PC-3 (cell line): ENCODE measurements around the gene DPAGT1. TPM values are rescaled to one million over a fixed set of nuclear protein-coding genes. Genes with fewer than 3 reads are reported as not detected.

ENCODE experiments used
- ATAC-seq: fragments of 200-7000 bp; cut with Tn5 transposase; 2 replicates; pipeline ENCODE4 v1.9.1; 2020; ENCODE audit warnings: mild to moderate bottlenecking, moderate library complexity
- BruUV-seq: library from RNA; stranded (reverse); fragments of 400-500 nt; replicated peaks from 2 replicates; lab custom pipeline; 2021; lab: Mats Ljungman, UMichigan
- CTCF ChIA-PET: fragments of 300-600 bp; sonication (Branson Sonifier 250); formaldehyde crosslinking; loops from one replicate; lab custom pipeline; 2022; ENCODE audit warnings: antibody characterized with exemption; lab: Charles Lee
- POLR2A ChIA-PET: fragments of 300-600 bp; sonication (Branson Sonifier 250); formaldehyde crosslinking; loops from one replicate; lab custom pipeline; 2022; ENCODE audit warnings: antibody characterized with exemption; ENCODE audit not compliant: unreplicated experiment; lab: Charles Lee
- DNase-seq: peaks from one replicate; pipeline ENCODE4 v3.0.0-alpha.2; 2015
- H2AFZ ChIP-seq: fragments of 300-600 bp; sonication (generic); 2 replicates; pipeline ENCODE4 v1.6.0; 2016; ENCODE audit warnings: antibody characterized with exemption, low read length
- H3F3A ChIP-seq: fragments of 300-600 bp; sonication (generic); one replicate; pipeline ENCODE4 v1.6.0; 2017; ENCODE audit warnings: antibody characterized with exemption, low read length, control low read depth, mild to moderate bottlenecking; ENCODE audit not compliant: unreplicated experiment
- H3K27ac ChIP-seq: fragments of 300-600 bp; sonication (generic); 2 replicates; pipeline ENCODE4 v1.5.1; 2016; ENCODE audit warnings: mild to moderate bottlenecking, low read length
- H3K27me3 ChIP-seq: fragments of 300-600 bp; sonication (generic); 2 replicates; pipeline ENCODE4 v1.6.1; 2016; ENCODE audit warnings: low read length, mixed read lengths
- H3K36me3 ChIP-seq: fragments of 300-600 bp; sonication (generic); 2 replicates; pipeline ENCODE4 v1.6.1; 2016; ENCODE audit warnings: low read depth, mixed run types, low read length, mixed read lengths
- H3K4me1 ChIP-seq: fragments of 300-600 bp; sonication (generic); 2 replicates; pipeline ENCODE4 v1.5.1; 2016; ENCODE audit warnings: low read length; ENCODE audit not compliant: insufficient read depth
- H3K4me2 ChIP-seq: fragments of 300-600 bp; sonication (generic); 2 replicates; pipeline ENCODE4 v1.6.0; 2016; ENCODE audit warnings: low read length
- H3K4me3 ChIP-seq: fragments of 300-600 bp; sonication (generic); 2 replicates; pipeline ENCODE4 v1.5.1; 2016; ENCODE audit warnings: mild to moderate bottlenecking, low read length, mixed read lengths
- H3K79me2 ChIP-seq: fragments of 300-600 bp; sonication (generic); 2 replicates; pipeline ENCODE4 v1.6.1; 2017; ENCODE audit warnings: low read length, mixed read lengths
- H3K9ac ChIP-seq: fragments of 300-600 bp; sonication (generic); 2 replicates; pipeline ENCODE4 v1.6.0; 2016; ENCODE audit warnings: mild to moderate bottlenecking, low read length
- H3K9me2 ChIP-seq: fragments of 300-600 bp; sonication (generic); replicated peaks from 2 replicates; pipeline ENCODE4 v1.6.1; 2016; ENCODE audit warnings: mixed run types, low read length, mixed read lengths
- H3K9me3 ChIP-seq: fragments of 300-600 bp; sonication (generic); 2 replicates; pipeline ENCODE4 v1.6.1; 2016; ENCODE audit warnings: low read length, mixed read lengths
- H4K20me1 ChIP-seq: fragments of 300-600 bp; sonication (generic); 2 replicates; pipeline ENCODE4 v1.6.1; 2016; ENCODE audit warnings: low read length, mixed read lengths
- CTCF ChIP-seq: fragments of 300-600 bp; sonication (generic); conservative IDR thresholded peaks from 2 replicates; pipeline ENCODE4 v1.5.1; 2017; ENCODE audit warnings: antibody characterized with exemption, low read depth, mild to moderate bottlenecking, low read length
- EZH2 ChIP-seq: fragments of 300-600 bp; sonication (generic); IDR thresholded peaks from one replicate; pipeline ENCODE4 v1.6.1; 2017; ENCODE audit warnings: antibody characterized with exemption, mild to moderate bottlenecking, low read length; ENCODE audit not compliant: unreplicated experiment
- EZH2phosphoT487 ChIP-seq: fragments of 300-600 bp; sonication (generic); IDR thresholded peaks from 2 replicates; pipeline ENCODE4 v1.6.1; 2018; ENCODE audit warnings: mild to moderate bottlenecking, antibody characterized with exemption, low read length, borderline replicate concordance
- intact Hi-C: fragments of 100-400 bp; cut with micrococcal nuclease; formaldehyde crosslinking; loops from 2 replicates; pipeline ENCODE4 v1.9.0; 2023
- total RNA-seq: library from RNA; depleted of rRNA; stranded (reverse); fragments of >200 nt; gene quantifications from 2 replicates; pipeline ENCODE4 v1.2.3, GENCODE V29; 2014

The DPAGT1 gene
- total RNA-seq, 1 experiment from 2014 or later: 68.0 TPM

- ChIA-PET POLR2A (interaction anchor here (0.5 kb wide), 1 partner anchor 47 kb away, joined by 7 read pairs; the partner anchor contains the start of gene DPAGT1), CTCF (no interaction called here)
- H4K20me1 ChIP-seq: no peaks in the 10 kb centered on the region
- peak within 1 kb of the TSS; percentile 82 for H3K4me3 ChIP-seq
- H3K36me3 ChIP-seq: no peaks in the 10 kb centered on the region
- BruUV-seq: no TSS peak
- H3K27me3 ChIP-seq: no peaks in the 10 kb centered on the region
- H3K27ac ChIP-seq: no peak within 1 kb of the TSS
- no peaks in the 10 kb centered on the region for H3K9me2 ChIP-seq
- no peaks in the 10 kb centered on the region for H3F3A ChIP-seq
- no peak for TF ChIP-seq EZH2
- no peak for TF ChIP-seq EZH2phosphoT487
- TF ChIP-seq CTCF: no peak
- intact Hi-C loops: loop anchor here (10.0 kb wide), 1 partner anchor 146 kb away; no protein-coding TSS in a partner anchor
- H3K9ac ChIP-seq: no peak within 1 kb of the TSS; the same call in 1 of the 2 replicates
- 0 out of 2 replicates have a peak, but pooled peaks cover 3% of the 10 kb centered on the region for H3K4me1 ChIP-seq
- peak; percentile 21 for DNase-seq
- no peaks in the 10 kb centered on the region for H3K9me3 ChIP-seq
- H3K79me2 ChIP-seq: no peaks in the 10 kb centered on the region
- peak within 1 kb of the TSS; percentile 99 for H2AFZ ChIP-seq
- ATAC-seq: peak; percentile 54
- H3K4me2 ChIP-seq: peak within 1 kb of the TSS; percentile 99
These were observed 47.5 kb upstream of the DPAGT1 start, which contains the start of gene ABCG4 for GRCh38 chr11:119149018-119149785. Gene ABCG4, plus strand, starts transcription at chr11:119149052. Its CDS starts 914 bp downstream, at chr11:119149966.

GRCh38 chr11:119148720-119149017 is 47.0 kb upstream of the DPAGT1 start:
- no peaks in the 10 kb centered on the region for H3K79me2 ChIP-seq
- POLR2A ChIA-PET: interaction anchor here (0.5 kb wide), 1 partner anchor 47 kb away, joined by 7 read pairs; the partner anchor contains the start of gene DPAGT1
- peak overlapping the region; percentile 99 for H3K4me2 ChIP-seq
- TF ChIP-seq EZH2phosphoT487 (no peak), CTCF (no peak), EZH2 (no peak)
- CTCF ChIA-PET: no interaction called here
- no TSS peak for BruUV-seq
- H3K9ac ChIP-seq: no peak overlapping the region; the same call in 1 of the 2 replicates
- no peaks in the 10 kb centered on the region for H3F3A ChIP-seq
- no peaks in the 10 kb centered on the region for H3K9me3 ChIP-seq
- no peak overlapping the region for H3K27ac ChIP-seq
- no peaks in the 10 kb centered on the region for H3K27me3 ChIP-seq
- no peaks in the 10 kb centered on the region for H3K9me2 ChIP-seq
- 0 out of 2 replicates have a peak, but pooled peaks cover 3% of the 10 kb centered on the region for H3K4me1 ChIP-seq
- H3K36me3 ChIP-seq: no peaks in the 10 kb centered on the region
- intact Hi-C loops: loop anchor here (10.0 kb wide), 1 partner anchor 146 kb away; no protein-coding TSS in a partner anchor
- no peak for DNase-seq
- peak overlapping the region; percentile 82 for H3K4me3 ChIP-seq
- H4K20me1 ChIP-seq: no peaks in the 10 kb centered on the region
- H2AFZ ChIP-seq: peak overlapping the region; percentile 99
- ATAC-seq: no peak; the same call in 1 of the 2 replicates
